Measurements from ENCODE around the gene TCF7L2.

GRCh38 chr10:113179265-113179664 lies 229.2 kb downstream of the TCF7L2 start:
- TF ChIP-seq CTCF (conservative IDR thresholded peaks at IDR 0.05 in 1 of 2, IDR thresholded peaks at IDR 0.05 in 1 of 2; ENCODE audit: extremely low read depth in 1 of 2, insufficient read depth in 1 of 2, low read depth in 1 of 2, low read length in 2 of 2) (no peak), EZH2 (IDR thresholded peaks at IDR 0.05; ENCODE audit: borderline replicate concordance, low read length) (no peak)

All from mammary epithelial cell (primary cell).